Stimulated activated CD8-positive, alpha-beta memory T cell treated with anti-CD3 and anti-CD28 coated beads, Interleukin-15, amount 100 ng/mL, for 24 hours (primary cell): ENCODE data around the gene NKTR.

Experiments
- DNase-seq: peaks from one replicate; pipeline ENCODE4 v3.0.0-alpha.2; 2020; ENCODE audit warnings: low read depth

The NKTR gene

GRCh38 chr3:42696356-42697288 lies 96.1 kb downstream of the NKTR start:
- DNase-seq: no peak

DNA sequence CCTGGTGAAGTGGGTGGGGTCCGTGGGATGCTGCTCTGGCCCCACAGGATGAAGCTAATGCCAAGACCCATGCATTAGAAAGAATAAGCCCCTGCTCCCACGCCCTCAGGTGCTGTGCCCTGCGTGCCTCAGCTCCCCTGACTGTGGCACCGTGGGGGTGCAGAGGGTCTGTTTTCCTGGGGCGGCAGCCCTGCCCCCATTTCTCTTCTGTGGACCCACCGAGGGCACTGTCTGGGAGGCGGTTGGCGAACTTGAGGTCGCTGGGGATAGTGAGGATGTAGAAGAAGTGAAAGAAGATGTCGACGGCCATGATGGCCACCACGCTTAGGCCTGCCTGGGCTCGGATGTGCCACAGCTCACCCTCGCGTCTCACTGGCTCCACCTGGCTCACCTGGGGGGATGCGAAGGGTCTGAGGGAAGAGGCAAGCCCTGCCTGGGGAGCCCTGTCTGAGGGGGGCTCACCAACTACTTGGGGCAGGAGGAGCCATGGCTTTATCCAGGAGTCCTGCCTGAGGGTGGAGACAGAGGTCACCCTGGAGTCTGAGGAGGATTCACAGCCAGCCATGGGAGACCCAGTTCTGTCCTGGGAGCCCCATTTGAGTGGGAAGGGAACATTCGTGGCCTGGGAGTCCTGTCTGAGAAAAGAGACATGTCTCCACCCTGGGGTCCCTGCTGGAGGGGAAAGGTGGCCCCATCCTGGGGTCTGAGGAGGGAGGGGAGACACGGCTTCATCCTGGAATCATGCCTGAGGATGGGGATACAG lies 97.0 kb downstream of the NKTR start:
- no peak for DNase-seq
